Peyer's patch (tissue), 4 donors: ENCODE results near the gene LTA4H.

Experiments used
- CTCF ChIP-seq, 6 experiments: fragments of 450-650 bp in 4 of 6; fragments of 200-600 bp in 2 of 6; sonication (generic) in 1 of 6; IDR thresholded peaks; one replicate each; pipeline ENCODE4 v1.5.1; 2017 to 2019; ENCODE audit warnings: antibody characterized with exemption in 6 of 6, mild to moderate bottlenecking in 3 of 6, moderate library complexity in 1 of 6
- POLR2A ChIP-seq, 2 donors: fragments of 450-650 bp; IDR thresholded peaks; one replicate each; pipeline ENCODE4 v1.5.1; 2017; ENCODE audit warnings: antibody characterized with exemption in 2 of 2, mild to moderate bottlenecking in 2 of 2, moderate library complexity in 2 of 2

- TF ChIP-seq CTCF (IDR thresholded peaks at IDR 0.05), result no peak
- TF ChIP-seq POLR2A (IDR thresholded peaks at IDR 0.05), result no peak
These were observed 38.1 kb downstream of the LTA4H start for GRCh38 chr12:95997276-95997675.
